Stimulated activated CD8-positive, alpha-beta memory T cell treated with anti-CD3 and anti-CD28 coated beads, Interleukin-15, amount 100 ng/mL, for 1 hour (primary cell): ENCODE measurements around the gene PAX8.

Experiments
- DNase-seq: peaks from one replicate; pipeline ENCODE4 v3.0.0-alpha.2; 2020; ENCODE audit warnings: low read depth

The PAX8 gene

GRCh38 chr2:113220970-113221708 lies 57.6 kb downstream of the PAX8 start:
- DNase-seq = no peak

GRCh38 chr2:113219889-113220641 lies 58.7 kb downstream of the PAX8 start:
- DNase-seq = no peak

GRCh38 chr2:113219525-113219888 lies 59.2 kb downstream of the PAX8 start:
- no peak for DNase-seq

GRCh38 chr2:113219092-113219441 lies 59.7 kb downstream of the PAX8 start:
- DNase-seq = no peak

- DNase-seq = no peak
These were observed 60.2 kb downstream of the PAX8 start for GRCh38 chr2:113218283-113219091.

GRCh38 chr2:113217455-113218282 lies 61.1 kb downstream of the PAX8 start:
- no peak for DNase-seq

GRCh38 chr2:113216891-113217454 lies 61.7 kb downstream of the PAX8 start:
- DNase-seq = no peak

- DNase-seq = no peak
These were observed 62.4 kb downstream of the PAX8 start for GRCh38 chr2:113216321-113216720.

- no peak for DNase-seq
These were observed 63.7 kb downstream of the PAX8 start for GRCh38 chr2:113215056-113215455.

- no peak for DNase-seq
These were observed 64.6 kb downstream of the PAX8 start for GRCh38 chr2:113214141-113214540.

- no peak for DNase-seq
These were observed 65.4 kb downstream of the PAX8 start for GRCh38 chr2:113213061-113213930.

- DNase-seq = no peak
These were observed 66.3 kb downstream of the PAX8 start for GRCh38 chr2:113212245-113213060.

GRCh38 chr2:113211226-113212105 lies 67.3 kb downstream of the PAX8 start:
- DNase-seq = no peak

- DNase-seq = no peak
These were observed 69.0 kb downstream of the PAX8 start for GRCh38 chr2:113209646-113210171.

GRCh38 chr2:113209011-113209645 lies 69.6 kb downstream of the PAX8 start:
- no peak for DNase-seq

GRCh38 chr2:113208396-113208795 lies 70.3 kb downstream of the PAX8 start:
- no peak for DNase-seq

- DNase-seq = no peak
These were observed 71.7 kb downstream of the PAX8 start for GRCh38 chr2:113207021-113207420.

GRCh38 chr2:113206251-113206650 lies 72.5 kb downstream of the PAX8 start:
- no peak for DNase-seq
